B cell (primary cell): ENCODE results near the gene MPZL1. TPM values are rescaled to one million over a fixed set of nuclear protein-coding genes. Genes with fewer than 3 reads are reported as not detected.
"Not testable (repeated sequence)": the region's sequence is repeated elsewhere in the genome, so short reads cannot be mapped to it uniquely, and the experiment has no call there.

Experiments
- ATAC-seq: fragments of 200-7000 bp; cut with Tn5 transposase; one replicate; pipeline ENCODE4 v1.10.0; 2021; ENCODE audit warnings: low read depth, mild to moderate bottlenecking, moderate number of reproducible peaks, moderate library complexity
- CTCF ChIA-PET: fragments of 350-600 bp; sonication (Branson Sonifier 250); formaldehyde crosslinking; loops from one replicate; lab custom pipeline; 2021; ENCODE audit warnings: antibody characterized with exemption, inconsistent platforms; lab: Charles Lee
- POLR2A ChIA-PET: fragments of 350-600 bp; sonication (Branson Sonifier 250); formaldehyde crosslinking; loops from one replicate; lab custom pipeline; 2021; ENCODE audit warnings: antibody characterized with exemption; lab: Charles Lee
- DNase-seq: peaks from one replicate; pipeline ENCODE4 v3.0.0; 2013
- H2AFZ ChIP-seq: 2 replicates; pipeline ENCODE4 v1.6.1; 2012; ENCODE audit warnings: mild to moderate bottlenecking, low read depth, low read length; ENCODE audit not compliant: insufficient read depth, poor library complexity, severe bottlenecking
- H3K27ac ChIP-seq, 2 donors: 1 replicate in 1 of 2; 2 replicates in 1 of 2; pipeline ENCODE4 v1.5.1; 2012 to 2013; ENCODE audit warnings: low read length in 2 of 2, mild to moderate bottlenecking in 2 of 2, moderate library complexity in 1 of 2
- H3K27me3 ChIP-seq, 4 experiments: fragments of 200-600 bp in 1 of 4; sonication (generic) in 1 of 4; replicated peaks in 1 of 4; 1 replicate in 2 of 4; 2 replicates in 2 of 4; pipeline versions ENCODE4 v1.6.1 to v1.7.0; 2013 to 2016; ENCODE audit warnings: low read length in 3 of 4, mild to moderate bottlenecking in 2 of 4, mixed read lengths in 1 of 4, moderate library complexity in 1 of 4; ENCODE audit not compliant: insufficient read depth in 4 of 4, control insufficient read depth in 3 of 4; ENCODE audit errors: control extremely low read depth in 1 of 4
- H3K36me3 ChIP-seq, 2 experiments: replicated peaks in 1 of 2; 1 replicate in 1 of 2; 2 replicates in 1 of 2; pipeline versions ENCODE4 v1.6.1 to v1.7.1; 2013; ENCODE audit warnings: low read length in 1 of 2; ENCODE audit not compliant: insufficient read depth in 2 of 2, control insufficient read depth in 1 of 2; ENCODE audit errors: control extremely low read depth in 1 of 2, extremely low read depth in 1 of 2
- H3K4me1 ChIP-seq, 2 donors: fragments of 200-600 bp in 1 of 2; sonication (generic) in 1 of 2; 1 replicate in 1 of 2; 2 replicates in 1 of 2; pipeline versions ENCODE4 v1.5.1 to v1.6.1; 2013 to 2017; ENCODE audit warnings: low read length in 2 of 2; ENCODE audit not compliant: control insufficient read depth in 2 of 2, insufficient read depth in 2 of 2
- H3K4me2 ChIP-seq: replicated peaks from 2 replicates; pipeline ENCODE3; 2012; ENCODE audit warnings: mild to moderate bottlenecking, low read depth, low read length; ENCODE audit not compliant: poor library complexity, severe bottlenecking
- H3K4me3 ChIP-seq, 5 experiments: fragments of 200-600 bp in 1 of 5; sonication (generic) in 1 of 5; 1 replicate in 3 of 5; 2 replicates in 2 of 5; pipeline versions ENCODE4 v1.5.1 to v1.7.0; 2011 to 2016; ENCODE audit warnings: low read length in 4 of 5, mild to moderate bottlenecking in 4 of 5, low read depth in 2 of 5, control low read depth in 1 of 5, moderate library complexity in 1 of 5; ENCODE audit not compliant: insufficient read depth in 1 of 5; ENCODE audit errors: control extremely low read depth in 1 of 5, extremely low read depth in 1 of 5
- H3K79me2 ChIP-seq: fragments of 200-600 bp; sonication (generic); one replicate; pipeline ENCODE4 v1.6.0; 2016; ENCODE audit warnings: low read length; ENCODE audit not compliant: control insufficient read depth, insufficient read depth
- H3K9ac ChIP-seq: fragments of 200-600 bp; sonication (generic); 2 replicates; pipeline ENCODE4 v1.6.1; 2017; ENCODE audit warnings: mild to moderate bottlenecking, low read length, moderate library complexity
- H3K9me3 ChIP-seq, 3 donors: one replicate each; pipeline versions ENCODE4 v1.6.1 to v1.7.1; 2013; ENCODE audit warnings: low read length in 2 of 3; ENCODE audit not compliant: control insufficient read depth in 2 of 3, insufficient read depth in 1 of 3; ENCODE audit errors: control extremely low read depth in 1 of 3
- H4K20me1 ChIP-seq: 2 replicates; pipeline ENCODE4 v1.6.0; 2012; ENCODE audit warnings: mild to moderate bottlenecking, low read length; ENCODE audit not compliant: insufficient read depth, control insufficient read depth, poor library complexity, severe bottlenecking
- H3K27ac Mint-ChIP-seq: one replicate; pipeline ENCODE4 v1.8.0; 2021; ENCODE audit warnings: mixed read lengths
- H3K27me3 Mint-ChIP-seq: one replicate; pipeline ENCODE4 v1.8.0; 2021; ENCODE audit warnings: mixed read lengths
- H3K4me1 Mint-ChIP-seq: one replicate; pipeline ENCODE4 v1.8.0; 2021; ENCODE audit warnings: mixed read lengths
- H3K4me3 Mint-ChIP-seq: one replicate; pipeline ENCODE4 v1.8.0; 2021; ENCODE audit warnings: mixed read lengths
- H3K9me3 Mint-ChIP-seq: one replicate; pipeline ENCODE4 v1.8.0; 2022; ENCODE audit warnings: mixed read lengths; ENCODE audit not compliant: insufficient read depth
- EZH2 ChIP-seq: IDR thresholded peaks from 2 replicates; pipeline ENCODE4 v1.6.1; 2012; ENCODE audit warnings: borderline replicate concordance, low read depth, mild to moderate bottlenecking, moderate library complexity, low read length; ENCODE audit not compliant: insufficient read depth, poor library complexity, severe bottlenecking
- WGBS: methylation state at CpG from one replicate; pipeline ENCODE4 v1.1.5; 2013; ENCODE audit warnings: missing lambda C conversion rate; ENCODE audit not compliant: insufficient coverage; 5-methylcytosine and 5-hydroxymethylcytosine counted together
- intact Hi-C: fragments of 100-400 bp; cut with micrococcal nuclease; formaldehyde crosslinking; loops from one replicate; pipeline ENCODE4 v1.10.0; 2022
- polyA plus RNA-seq: library from polyadenylated mRNA; depleted of rRNA; stranded (reverse); fragments of >200 nt; gene quantifications from 2 replicates; pipeline ENCODE4 v1.2.3, GENCODE V29; 2012
- total RNA-seq, 2 donors: library from RNA; stranded (reverse); fragments of 120-200 nt in 1 of 2; gene quantifications; 1 replicate in 1 of 2; 2 replicates in 1 of 2; pipeline versions ENCODE4 v1.2.3 to v1.2.4, GENCODE V29; 2013 to 2022
- TF ChIP-seq, protein P1 (sequence below): fragments of 200-600 bp; IDR thresholded peaks from one replicate; pipeline ENCODE4 v1.8.0; 2022; ENCODE audit warnings: antibody characterized with exemption, mild to moderate bottlenecking

MPZL1 gene
- total and polyA plus RNA-seq, 2 donors (not counting 1 experiment from before 2014, with no cell fraction given) = 15.4 to 27.7 TPM

GRCh38 chr1:167719715-167720421 lies 1.9 kb upstream of the MPZL1 start:
- ATAC-seq, H3K27me3 ChIP-seq, H4K20me1 ChIP-seq, CTCF ChIA-PET, H3K36me3 ChIP-seq, POLR2A ChIA-PET, H3K9me3 ChIP-seq, H3K27me3 Mint-ChIP-seq, H3K9me3 Mint-ChIP-seq: not testable (repeated sequence)
- WGBS = 54% methylated on average over 12 of the region's 25 CpGs
- peaks cover 65% of the 10 kb centered on the region for H3K4me1 Mint-ChIP-seq
- peak overlapping the region; percentile 83 for H3K27ac Mint-ChIP-seq
- H3K4me2 ChIP-seq = peak overlapping the region; percentile 44
- H3K27ac ChIP-seq = peak overlapping the region in 1 of 2 donors; percentile 14
- intact Hi-C loops = loop anchor here (2.0 to 10.0 kb wide), 4 partner anchors 83 to 843 kb away; partner anchors contain the start of genes CREG1 and TADA1
- peak overlapping the region in 1 of 5 experiments; percentile 11 for H3K4me3 ChIP-seq
- peak; percentile 57 for DNase-seq
- H3K4me1 ChIP-seq = peaks cover 42 to 55% of the 10 kb centered on the region in 2 donors
- peak overlapping the region; percentile 4 for H3K9ac ChIP-seq
- peak overlapping the region; percentile 13 for H2AFZ ChIP-seq
- H3K79me2 ChIP-seq = peaks cover 29% of the 10 kb centered on the region
- peak overlapping the region; percentile 87 for H3K4me3 Mint-ChIP-seq

DNA sequence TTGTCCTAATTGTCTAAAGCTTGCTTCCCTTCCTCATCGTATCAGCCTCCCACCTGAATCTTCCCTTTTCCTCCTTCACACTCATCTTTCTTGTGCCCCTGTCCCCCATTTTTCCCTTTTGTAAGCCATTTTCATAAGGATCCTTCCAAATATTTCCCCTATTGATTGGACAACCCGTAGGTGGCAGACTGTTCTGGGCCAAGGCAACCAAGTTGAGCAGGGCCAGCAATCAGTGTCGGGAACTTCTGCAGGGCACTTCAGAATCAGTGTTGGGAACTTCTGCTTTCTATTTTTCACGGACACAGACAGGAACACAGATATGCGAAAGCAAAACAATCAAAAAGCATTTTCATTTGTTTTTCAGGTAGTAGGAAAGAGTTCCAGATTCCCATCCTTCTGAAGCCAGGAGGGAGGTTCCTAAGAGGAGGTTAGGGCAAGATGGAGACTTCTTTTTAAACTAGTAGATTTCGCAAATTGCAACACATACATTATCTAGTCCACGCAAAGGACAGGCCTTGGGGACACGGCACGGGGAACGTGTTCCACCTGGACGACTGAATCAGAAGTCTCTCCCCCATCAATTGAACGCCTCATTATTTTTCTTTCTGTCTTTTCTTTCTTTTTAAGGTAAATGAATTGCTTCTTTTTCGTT lies 691 bp upstream of the MPZL1 start:
- H3K9me3 Mint-ChIP-seq = no peaks in the 10 kb centered on the region
- Histone ChIP-seq H3K36me3 (no peaks in the 10 kb centered on the region), H3K4me3 (peak overlapping the region; percentile 62 to 93 (median 76)), H3K4me1 (peaks cover 43 to 57% of the 10 kb centered on the region in 2 donors), H3K79me2 (peaks cover 32% of the 10 kb centered on the region), H3K27ac (peak overlapping the region; percentile 49 to 66), H3K4me2 (peak overlapping the region; percentile 91), H3K27me3 (no peaks in the 10 kb centered on the region), H3K9ac (peak overlapping the region; percentile 82), H3K9me3 (peaks cover 0 to 5% (median 4%) of the 10 kb centered on the region in 3 donors), H2AFZ (peak overlapping the region; percentile 91), H4K20me1 (peaks cover 10% of the 10 kb centered on the region)
- peaks cover 66% of the 10 kb centered on the region for H3K4me1 Mint-ChIP-seq
- ATAC-seq = peak; percentile 2
- intact Hi-C loops = loop anchor here (1.0 to 2.0 kb wide), 2 partner anchors 32 to 82 kb away; no protein-coding TSS in a partner anchor
- H3K27me3 Mint-ChIP-seq = no peaks in the 10 kb centered on the region
- CTCF ChIA-PET = interaction anchor here (0.7 to 1.5 kb wide), 4 partner anchors 32 to 121 kb away, joined by 3 to 6 read pairs (median 4); no protein-coding TSS in a partner anchor
- peak overlapping the region; percentile 87 for H3K4me3 Mint-ChIP-seq
- peak; percentile 75 for DNase-seq
- TF ChIP-seq EZH2 = no peak
- TF ChIP-seq, protein P1, sequence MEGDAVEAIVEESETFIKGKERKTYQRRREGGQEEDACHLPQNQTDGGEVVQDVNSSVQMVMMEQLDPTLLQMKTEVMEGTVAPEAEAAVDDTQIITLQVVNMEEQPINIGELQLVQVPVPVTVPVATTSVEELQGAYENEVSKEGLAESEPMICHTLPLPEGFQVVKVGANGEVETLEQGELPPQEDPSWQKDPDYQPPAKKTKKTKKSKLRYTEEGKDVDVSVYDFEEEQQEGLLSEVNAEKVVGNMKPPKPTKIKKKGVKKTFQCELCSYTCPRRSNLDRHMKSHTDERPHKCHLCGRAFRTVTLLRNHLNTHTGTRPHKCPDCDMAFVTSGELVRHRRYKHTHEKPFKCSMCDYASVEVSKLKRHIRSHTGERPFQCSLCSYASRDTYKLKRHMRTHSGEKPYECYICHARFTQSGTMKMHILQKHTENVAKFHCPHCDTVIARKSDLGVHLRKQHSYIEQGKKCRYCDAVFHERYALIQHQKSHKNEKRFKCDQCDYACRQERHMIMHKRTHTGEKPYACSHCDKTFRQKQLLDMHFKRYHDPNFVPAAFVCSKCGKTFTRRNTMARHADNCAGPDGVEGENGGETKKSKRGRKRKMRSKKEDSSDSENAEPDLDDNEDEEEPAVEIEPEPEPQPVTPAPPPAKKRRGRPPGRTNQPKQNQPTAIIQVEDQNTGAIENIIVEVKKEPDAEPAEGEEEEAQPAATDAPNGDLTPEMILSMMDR = no peak
- H3K27ac Mint-ChIP-seq = peak overlapping the region; percentile 83
- POLR2A ChIA-PET = interaction anchor here (0.9 to 1.2 kb wide), 3 partner anchors 32 to 215 kb away, joined by 3 to 5 read pairs (median 4); partner anchors contain the start of gene DCAF6
- WGBS = 2% methylated on average over 6 of the region's 13 CpGs
